Measurements from ENCODE around the gene ZBTB20.

Gene ZBTB20

DNA sequence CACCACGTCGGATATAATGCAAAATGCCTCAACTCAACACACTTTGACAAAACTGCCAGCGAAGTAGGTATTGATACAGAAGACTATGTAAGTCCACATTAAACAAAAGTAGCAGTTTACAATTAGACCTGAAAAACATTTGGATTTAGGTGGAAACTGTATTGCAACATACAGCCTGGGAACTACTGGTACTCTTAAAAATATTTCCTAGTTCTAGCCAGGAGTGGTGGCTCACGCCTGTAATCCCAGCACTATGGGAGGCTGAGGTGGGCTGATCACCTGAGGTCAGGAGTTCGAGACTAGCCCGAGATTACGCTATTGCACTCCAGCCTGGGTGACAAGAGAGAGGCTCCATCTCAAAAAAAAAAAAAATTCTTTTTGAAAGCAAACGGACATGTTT lies 246.2 kb downstream of the ZBTB20 start:
- no peak for DNase-seq

DNA sequence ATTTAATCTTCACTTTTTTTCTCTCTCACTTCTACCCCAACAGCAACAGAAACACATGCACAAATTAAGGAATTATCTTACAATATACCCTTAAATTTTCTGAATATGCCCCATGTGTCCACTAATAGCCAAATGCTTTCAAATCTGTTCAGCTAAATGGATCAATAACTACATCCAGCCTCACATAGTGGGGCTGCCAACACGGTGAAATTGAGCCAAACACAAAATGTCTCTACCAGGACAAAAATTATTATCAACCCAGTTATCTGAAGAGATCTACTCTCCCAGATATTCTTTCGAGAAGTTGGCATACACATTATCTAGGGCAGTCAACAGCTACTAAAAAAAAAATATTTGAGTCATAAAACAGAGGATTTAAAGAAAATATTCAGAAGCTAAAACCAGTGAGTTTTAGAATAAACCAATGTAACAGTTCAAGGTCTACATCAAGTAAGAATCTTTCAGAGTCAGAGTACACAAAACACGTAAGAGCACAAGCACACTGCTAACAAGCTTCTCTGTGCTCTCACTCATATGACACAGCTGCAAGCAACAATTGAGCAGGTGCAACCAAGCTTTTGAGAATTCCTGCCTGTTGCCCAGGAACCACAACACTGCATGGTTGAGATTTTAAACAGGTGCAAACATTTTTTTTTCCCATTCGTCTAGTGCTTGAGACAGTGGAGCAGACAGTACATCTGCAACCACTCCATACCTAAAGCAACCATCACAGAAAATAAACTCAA lies 247.7 kb downstream of the ZBTB20 start:
- no peak for DNase-seq

DNA sequence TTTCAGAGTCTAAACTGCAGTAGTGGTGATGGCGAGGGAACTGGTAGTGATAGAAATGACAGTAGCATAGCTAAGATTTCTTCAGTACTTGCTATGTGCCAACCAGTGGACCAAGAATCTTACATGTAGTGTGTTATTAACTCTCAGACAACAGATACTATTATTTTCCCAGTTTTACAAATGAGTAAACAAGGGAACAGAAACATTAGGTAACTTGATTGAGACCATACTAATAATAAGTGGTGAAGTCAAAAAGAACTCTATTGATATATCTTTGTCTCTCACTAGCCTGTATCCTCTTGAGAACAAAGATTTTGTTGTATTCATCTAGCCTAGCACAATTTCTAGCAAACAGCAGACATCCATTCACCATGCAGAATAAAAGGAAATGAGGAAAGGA lies 250.1 kb downstream of the ZBTB20 start:
- DNase-seq, result no peak

DNA sequence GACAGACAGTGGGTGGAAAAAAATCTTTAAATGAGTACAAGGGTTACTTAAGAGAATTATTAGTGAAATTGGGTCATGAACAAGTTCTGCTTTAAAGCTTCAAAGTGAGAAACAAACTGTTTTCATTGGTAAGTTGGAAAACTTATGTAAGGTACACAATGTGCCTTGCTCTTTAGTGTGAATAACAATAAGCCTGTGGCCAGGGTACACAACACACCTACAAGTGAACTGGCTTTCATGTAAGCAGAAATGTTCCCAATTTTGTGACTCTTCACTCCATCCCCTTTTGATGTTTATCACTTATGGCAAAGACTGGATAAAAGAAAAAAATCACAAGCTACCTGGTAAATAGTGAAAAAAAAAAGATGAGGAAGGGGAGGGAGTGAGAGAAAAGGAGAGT lies 253.7 kb downstream of the ZBTB20 start:
- no peak for DNase-seq

DNA sequence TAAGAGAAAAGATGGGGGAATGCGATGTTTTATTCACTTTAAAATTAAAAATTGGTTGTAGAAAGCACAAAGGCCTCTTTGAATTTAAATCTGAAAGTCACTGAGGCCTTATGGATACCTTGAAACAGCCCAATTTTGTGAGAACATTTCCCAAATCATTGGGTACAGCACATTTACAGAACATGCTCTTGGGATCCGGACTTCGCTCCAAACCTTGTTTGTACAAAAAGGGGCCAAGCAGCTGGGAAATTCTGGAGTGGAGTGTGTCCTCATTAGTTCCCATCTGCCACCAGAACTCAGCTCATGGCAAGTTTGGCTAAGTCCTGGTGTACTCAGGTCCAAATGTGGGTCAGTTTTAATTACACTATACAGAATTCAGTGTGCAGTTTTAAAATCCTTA lies 254.2 kb downstream of the ZBTB20 start:
- no peak for DNase-seq

DNA sequence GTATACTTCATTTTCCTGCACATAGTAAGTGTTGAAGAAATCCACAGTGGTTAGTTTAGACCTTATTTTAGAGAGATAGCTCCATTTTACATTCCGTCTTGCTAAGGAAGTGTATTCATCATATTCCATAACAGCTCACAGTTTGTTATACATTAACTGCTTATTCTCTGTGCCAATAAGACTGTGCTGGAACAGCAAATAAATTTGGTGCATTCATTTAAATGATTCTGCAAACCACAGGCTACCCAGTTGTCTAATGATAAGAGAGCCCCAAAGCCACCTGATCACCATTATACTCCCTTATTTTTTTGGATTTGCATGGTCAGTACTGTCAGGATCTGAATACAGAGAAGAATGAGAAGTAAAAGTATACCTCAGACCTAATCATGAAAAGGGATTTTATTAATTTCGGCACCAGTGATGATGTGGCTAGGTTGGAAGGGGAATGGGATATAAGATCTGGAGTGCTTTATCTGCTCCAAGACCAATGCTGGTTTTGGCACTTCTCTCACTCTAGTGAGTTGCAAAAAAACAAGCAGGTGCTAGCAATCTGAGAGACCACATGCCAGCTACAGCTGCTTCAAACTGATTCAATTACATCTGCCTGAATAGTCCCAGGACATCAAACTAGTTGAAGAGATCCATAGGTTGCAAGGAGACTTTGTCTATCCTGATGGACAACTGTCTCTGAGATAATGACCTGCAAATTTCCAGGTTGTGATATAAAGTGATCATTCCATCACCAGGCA lies 254.8 kb downstream of the ZBTB20 start:
- no peak for DNase-seq

DNA sequence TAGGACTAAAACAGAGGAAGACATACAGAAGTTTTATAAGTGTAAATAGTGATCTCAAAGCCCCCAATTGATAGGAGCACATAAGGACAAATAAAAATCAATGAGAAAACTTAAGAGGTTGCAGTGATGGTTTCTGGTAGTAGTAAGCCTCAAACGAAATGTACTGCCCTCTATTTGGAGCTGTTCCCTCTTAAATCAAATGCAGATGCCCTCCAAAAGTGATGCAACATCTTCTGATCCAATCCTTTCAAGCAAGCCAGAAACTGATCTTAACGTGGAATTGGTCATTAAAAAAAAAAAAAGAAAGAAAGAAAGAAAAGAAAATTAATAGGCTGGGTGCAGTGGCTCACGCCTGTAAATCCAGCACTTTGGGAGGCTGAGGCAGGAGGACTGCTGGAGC lies 259.3 kb downstream of the ZBTB20 start:
- no peak for DNase-seq

DNA sequence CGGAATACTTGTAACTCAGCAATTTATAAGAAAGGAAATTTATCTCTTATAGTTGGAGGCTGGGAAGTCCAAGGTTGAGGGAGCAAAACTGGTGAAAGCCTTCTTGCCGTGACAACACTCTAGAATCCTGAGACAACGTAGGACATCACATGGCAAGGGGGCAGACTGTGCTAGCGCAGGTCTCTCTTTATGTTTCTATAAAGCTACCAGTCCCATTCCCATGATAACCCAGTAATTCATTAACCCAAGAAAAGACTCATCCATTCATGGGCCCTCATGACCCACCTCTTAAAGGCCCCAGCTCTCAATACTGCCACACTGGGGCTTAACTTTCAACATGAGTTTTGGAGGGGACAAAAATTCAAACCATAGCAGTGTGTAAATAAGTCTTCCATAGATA lies 260.2 kb downstream of the ZBTB20 start:
- DNase-seq, result no peak

DNA sequence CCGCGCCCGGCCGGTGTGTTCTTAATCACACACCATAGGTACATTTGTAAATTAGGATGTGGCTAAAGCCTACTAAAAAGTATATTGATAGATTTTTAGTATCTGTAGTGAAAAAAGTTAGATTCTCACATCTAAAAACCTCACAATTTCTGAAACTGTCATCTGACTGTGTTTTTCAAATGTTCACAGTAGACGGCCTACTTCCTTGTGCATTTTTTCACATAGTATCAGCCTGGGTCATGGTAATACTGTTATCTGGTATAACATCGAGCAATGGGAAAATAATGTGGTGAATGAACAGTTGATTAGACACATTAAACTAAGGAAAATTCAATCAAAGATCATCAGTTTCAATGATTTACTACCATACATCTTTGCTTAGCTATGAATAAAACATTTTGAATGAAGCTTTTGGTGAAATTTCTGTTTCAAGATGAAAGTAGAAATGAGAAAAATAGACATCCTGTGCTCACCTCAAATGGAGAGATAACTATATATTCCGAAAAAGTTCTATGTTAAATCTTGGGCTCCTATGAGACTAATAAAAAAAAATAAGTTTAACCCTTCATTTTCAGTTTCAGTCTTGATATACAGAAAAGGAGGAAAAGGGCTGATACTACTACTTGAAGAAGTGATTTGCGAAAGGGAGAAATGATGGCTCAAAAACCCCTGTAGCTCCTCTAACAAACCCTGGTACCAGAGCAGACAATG lies 262.7 kb downstream of the ZBTB20 start:
- DNase-seq, result no peak

DNA sequence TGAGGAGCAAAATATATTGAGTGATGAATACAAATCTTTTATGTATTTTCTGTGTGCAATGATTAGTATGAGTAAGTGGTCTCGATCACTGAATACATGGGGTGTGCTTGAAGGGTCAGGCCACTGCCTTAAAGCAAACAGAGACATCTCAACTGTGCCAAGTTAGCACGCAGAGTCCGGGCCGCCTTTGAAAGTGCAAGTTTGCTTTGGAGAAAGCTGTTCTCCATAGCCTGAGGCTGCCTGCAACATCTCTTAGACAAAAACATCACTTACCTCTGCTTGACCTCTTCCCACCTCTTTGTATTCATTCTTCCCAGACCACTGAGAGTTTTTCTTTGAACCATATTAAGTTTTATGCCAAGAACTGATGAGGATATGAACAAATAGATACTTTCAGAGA lies 267.0 kb downstream of the ZBTB20 start:
- no peak for DNase-seq

DNA sequence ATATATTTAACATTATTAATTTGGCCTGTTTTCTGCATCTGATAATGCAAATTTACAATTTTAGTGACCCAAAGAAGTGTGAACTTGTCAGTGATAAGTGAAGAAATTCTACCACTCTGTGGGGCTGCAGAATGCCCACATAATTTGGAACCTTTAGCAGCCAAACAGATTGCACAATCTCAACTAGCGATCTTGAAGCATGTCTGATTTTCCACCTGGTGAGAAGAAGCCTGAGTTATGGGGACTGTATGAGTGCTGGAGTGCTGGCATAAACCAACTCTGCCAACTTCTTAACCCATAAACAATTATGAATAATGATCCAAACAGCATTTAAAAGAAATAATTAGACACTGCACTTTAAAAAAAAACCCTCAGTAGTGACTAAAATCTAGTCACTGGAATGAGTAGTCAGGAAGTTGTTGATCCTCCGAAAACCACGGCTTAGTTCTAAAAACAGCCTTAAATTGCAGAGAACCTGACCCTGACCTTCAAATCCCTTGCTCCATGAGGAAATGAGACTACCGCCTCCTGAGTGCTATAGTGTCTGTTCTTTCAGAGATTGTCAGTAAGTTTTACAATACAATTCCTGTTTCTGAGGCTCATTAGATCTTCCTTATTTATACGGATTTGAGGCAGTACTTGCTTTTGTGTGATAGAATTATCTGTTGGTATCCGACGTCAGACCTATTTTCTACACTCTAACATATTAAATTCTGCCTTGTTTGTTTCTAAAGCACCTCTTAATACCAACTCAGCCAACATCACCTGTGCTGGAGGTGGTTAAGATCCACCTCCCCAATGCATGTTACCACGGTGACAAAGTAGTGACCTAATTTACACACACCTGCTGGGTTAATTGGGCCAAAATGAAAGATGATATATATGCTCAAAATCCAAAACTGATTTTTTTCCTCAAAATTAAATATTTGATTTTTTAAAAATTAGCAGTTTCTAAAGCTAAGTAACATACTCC lies 267.7 kb downstream of the ZBTB20 start:
- no peak for DNase-seq

DNA sequence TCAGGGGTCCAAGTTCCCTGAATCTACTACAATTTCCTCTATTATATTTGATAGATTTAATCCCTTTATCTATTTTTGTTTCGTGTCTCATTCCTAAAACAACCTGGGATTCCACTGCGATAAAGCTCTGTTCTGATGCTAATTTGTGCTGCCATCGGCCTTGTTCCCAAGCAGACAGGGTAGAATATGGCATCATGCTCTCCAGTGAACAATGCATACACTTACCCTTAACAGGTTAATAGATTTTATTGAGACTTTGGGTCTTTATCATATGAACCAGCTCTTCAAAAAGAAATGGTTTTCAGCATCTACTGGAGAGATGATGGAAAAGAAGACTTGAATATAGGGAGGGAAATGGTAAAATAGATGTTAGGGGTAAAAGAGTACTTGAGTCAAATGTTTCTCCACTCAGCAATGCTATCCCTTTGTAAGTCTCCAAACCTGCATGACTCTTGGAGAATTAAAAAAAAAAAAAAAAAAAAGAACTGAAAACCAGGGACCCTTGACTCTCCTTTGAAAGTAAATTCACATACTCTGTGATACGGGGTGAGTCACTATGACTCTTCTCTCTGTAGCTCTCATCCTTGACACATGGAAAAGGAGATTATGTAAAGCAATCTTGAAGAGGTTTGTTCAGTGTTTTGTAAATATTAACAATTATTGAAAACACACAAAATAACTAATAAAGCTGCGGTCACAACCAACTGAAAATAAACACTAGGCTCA lies 268.8 kb downstream of the ZBTB20 start:
- no peak for DNase-seq

DNA sequence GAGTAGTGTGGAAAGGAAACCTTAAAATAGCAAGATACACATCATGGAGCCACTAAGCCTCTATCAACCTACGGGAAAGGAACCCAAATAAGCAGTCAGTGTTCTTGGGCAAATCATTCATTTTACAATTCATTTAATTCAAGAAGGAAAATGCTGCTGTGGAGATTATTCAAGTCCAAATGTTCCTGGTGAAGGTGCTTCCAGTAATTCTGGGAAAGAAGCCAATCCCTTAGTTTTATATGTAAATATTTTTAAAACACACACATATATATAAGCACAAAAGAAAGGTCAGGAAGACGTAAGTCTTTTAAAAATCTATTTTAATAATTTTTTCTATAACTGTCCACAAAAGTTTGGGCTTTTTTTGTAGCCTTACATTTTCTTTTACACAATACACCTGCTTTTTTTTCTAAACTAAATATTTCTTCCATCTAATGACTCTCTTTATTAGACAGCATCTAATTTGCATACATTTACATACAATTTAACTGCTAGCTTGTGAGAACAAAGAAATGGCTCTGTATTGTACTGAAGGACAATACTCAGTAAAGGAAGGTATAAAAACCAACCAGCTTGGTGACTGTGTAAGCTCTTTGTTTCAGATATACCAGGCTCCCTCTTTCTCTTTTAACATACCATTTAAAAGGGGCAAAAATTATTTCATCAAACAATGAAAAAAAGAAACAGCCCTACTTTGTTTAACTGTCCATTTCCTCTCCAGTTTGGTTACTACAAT lies 269.5 kb downstream of the ZBTB20 start:
- no peak for DNase-seq

DNA sequence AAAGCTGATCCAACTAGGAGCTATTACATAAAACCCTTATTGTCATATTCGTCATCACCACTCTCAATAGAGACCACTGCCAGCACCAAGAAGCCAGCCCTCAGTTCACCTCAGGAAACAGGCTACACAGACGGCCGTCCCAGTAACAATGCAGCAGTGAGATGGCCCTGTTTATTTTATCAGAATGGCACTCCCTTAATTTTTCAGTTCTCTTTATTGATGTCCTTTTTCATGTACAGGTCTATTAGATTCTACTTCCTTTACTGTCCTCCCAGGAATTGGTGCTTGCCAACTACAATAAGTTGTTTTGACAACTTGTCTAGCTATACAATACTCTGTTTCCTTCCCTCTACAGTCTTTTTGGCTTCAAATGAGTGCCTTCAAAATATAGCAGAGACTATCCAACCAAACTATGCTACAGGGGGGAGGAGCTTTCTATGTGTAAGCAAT lies 272.5 kb downstream of the ZBTB20 start:
- DNase-seq, result no peak

DNA sequence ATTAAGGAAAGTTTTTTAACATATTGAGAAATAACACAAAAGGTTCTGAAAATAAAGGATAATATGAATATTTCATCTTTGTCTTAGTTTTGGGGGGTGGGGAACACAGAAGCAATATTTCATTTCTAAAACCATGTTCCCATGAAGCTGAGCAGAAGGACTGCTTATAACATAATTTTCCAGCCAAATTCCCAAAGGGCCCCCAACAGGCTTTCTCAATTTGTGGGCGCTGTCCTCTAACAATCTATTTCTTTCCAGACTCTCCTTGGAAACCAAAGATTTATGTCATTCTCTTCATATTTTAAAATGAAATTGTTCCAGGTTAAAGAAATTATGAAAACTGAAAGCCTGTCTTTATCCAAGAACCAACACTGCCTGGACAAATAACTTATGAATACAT lies 273.5 kb downstream of the ZBTB20 start:
- DNase-seq, result no peak

DNA sequence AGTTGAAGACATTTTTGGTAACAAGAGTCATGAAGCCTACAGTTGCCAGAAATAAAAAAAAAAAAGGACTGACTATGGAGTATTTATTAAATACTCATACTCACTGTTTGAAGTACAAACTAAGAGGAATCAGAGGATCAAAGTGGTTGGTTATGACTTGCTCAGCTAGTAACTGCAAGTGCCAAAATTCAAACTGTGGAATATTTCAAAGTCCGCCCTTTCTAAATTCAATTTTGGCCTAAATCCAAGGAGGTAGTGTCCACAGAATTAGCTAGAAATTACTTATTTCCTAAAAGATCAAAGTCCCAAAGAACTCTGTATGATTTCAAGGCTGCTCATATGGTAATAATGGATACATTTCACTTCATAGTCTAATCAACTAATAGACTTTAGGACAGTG lies 274.5 kb downstream of the ZBTB20 start:
- no peak for DNase-seq

DNA sequence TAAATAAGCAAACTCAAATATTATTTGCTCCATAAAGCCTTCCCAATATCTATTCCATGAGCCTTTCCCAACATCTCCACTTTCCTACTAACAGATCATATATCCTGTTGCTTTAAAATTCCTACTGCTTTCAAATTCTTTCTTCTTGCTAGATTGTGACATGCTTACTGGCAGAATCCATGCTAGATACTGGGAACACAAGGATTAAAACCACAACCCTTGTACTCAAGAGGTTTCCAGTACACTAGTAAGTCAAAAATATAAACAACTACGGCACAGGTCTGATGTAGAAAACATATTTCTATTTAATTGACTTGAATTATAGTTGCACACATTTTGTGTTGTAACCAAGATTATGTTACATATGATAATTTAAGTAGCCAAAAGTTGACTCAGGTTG lies 275.0 kb downstream of the ZBTB20 start:
- no peak for DNase-seq

DNA sequence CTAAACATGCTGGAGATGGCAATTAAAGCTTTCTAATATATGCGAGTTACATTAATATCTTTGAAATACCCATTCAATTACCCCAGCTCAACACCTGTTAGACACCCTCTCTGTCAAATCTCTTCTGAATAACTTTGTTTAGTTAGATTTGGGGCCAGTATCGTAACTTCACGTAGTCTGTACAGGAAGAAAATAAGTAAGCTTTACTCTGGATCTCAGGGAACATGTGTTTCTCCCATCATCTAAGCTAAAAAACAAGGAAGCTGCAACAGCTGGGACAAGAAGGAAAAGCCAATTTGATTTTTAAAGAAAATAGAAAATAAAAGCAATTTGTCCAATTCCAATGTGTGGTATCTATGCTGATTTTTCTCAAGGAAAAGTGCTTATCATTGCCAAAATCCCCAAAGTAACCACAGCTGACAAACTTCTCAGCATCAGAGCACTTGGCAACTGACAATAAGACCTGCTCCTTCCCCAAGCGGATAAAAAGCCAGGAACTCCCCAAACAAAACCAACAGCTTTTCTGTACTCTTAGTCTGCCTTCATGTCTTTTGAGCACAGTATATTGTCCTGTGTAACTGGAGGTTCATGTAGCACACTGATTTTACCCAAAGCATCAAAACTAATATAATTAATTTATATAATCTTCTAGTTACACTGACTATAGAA lies 279.1 kb downstream of the ZBTB20 start:
- DNase-seq, result no peak

DNA sequence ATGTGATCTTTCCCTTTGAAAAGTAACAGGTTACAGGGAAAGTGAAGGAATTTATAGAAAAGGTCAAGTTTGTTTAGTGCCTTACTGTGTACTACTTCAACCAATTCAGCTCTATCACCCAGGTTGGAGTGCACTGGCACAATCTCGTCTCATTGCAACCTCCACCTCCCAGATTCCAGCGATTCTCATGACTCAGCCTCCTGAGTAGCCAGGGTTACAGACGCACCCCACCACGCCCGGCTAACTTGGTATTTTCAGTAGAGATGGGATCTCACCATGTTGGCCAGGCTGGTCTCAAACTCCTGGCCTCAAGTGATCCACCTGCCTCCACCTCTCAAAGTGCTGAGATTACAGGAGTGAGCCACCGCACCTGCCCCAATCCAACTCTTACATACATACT lies 279.7 kb downstream of the ZBTB20 start:
- DNase-seq, result no peak

DNA sequence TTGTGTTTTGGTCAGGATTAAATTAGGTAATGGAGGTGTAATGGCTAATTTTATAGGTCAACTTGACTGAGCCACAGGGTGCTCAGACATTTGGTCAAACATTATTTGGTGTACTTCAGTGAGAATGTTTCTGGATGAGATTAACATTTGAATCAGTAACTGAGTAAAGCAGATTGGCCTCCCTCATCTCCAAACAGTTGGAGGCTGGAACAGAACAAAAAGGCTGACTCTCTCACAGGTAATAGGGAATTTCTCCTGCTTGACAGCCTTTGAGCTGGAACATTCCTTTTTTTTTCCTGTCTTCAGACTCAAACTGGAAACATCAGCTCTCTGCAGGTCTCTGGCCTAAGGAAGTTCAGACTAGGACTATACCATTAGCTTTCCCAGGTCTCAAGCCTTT lies 280.7 kb downstream of the ZBTB20 start:
- DNase-seq, result no peak

DNA sequence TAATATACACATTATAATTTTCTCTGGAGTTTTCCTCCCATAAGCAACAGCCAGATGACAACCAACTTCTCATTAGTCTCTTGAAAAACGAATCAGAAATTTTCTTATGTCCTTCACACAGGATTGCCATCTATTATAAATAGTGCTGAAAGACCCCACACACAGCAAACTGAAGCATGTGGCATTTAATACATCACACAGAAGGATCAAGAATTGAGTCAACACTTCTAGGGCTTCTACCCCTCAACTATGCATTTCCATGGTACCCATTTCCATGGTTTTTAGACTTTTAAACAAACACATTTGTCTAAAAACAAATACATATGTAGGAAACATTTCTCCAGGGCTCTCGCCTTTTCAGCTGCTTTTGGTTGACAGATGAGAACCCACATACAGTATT lies 282.1 kb downstream of the ZBTB20 start:
- DNase-seq, result no peak

Measured in activated CD4-positive, alpha-beta T cell treated with anti-CD3 and anti-CD28 coated beads for 48 hours (primary cell).